Natural killer cell (primary cell): ENCODE results near the gene RPS6KA5. TPM values are rescaled to one million over a fixed set of nuclear protein-coding genes. Genes with fewer than 3 reads are reported as not detected.

Experiments
- ATAC-seq, 3 donors: fragments of 150-1000 bp in 2 of 3; fragments of 200-7000 bp in 1 of 3; cut with Tn5 transposase; 1 replicate in 1 of 3; 2 replicates in 2 of 3; pipeline ENCODE4 v1.10.0; 2021; ENCODE audit warnings: mild to moderate bottlenecking in 2 of 3, moderate library complexity in 2 of 3
- DNase-seq, 2 donors: peaks; one replicate each; pipeline versions ENCODE4 v3.0.0 to v3.0.0-alpha.2; 2013 to 2021; ENCODE audit warnings: mixed read lengths in 1 of 2
- H3K27ac ChIP-seq: one replicate; pipeline ENCODE4 v1.5.1; 2013; ENCODE audit warnings: mild to moderate bottlenecking, low read length
- H3K27me3 ChIP-seq: one replicate; pipeline ENCODE4 v1.6.1; 2013; ENCODE audit warnings: low read length; ENCODE audit not compliant: control insufficient read depth, insufficient read depth
- H3K36me3 ChIP-seq: one replicate; pipeline ENCODE4 v1.6.1; 2013; ENCODE audit warnings: low read length; ENCODE audit not compliant: control insufficient read depth, insufficient read depth
- H3K4me1 ChIP-seq: one replicate; pipeline ENCODE4 v1.6.1; 2013; ENCODE audit warnings: low read length; ENCODE audit not compliant: control insufficient read depth, insufficient read depth
- H3K4me3 ChIP-seq: one replicate; pipeline ENCODE4 v1.5.1; 2013; ENCODE audit warnings: low read length
- H3K9me3 ChIP-seq: one replicate; pipeline ENCODE4 v1.6.1; 2013; ENCODE audit warnings: low read length; ENCODE audit not compliant: control insufficient read depth, insufficient read depth
- H3K27ac Mint-ChIP-seq, 2 donors: one replicate each; pipeline ENCODE4 v1.8.0; 2022; ENCODE audit warnings: mild to moderate bottlenecking in 2 of 2, mixed read lengths in 2 of 2, moderate library complexity in 1 of 2
- H3K27me3 Mint-ChIP-seq, 2 donors: one replicate each; pipeline ENCODE4 v1.8.0; 2022; ENCODE audit warnings: low read depth in 2 of 2, mixed read lengths in 2 of 2
- H3K36me3 Mint-ChIP-seq: one replicate; pipeline ENCODE4 v1.8.0; 2022; ENCODE audit warnings: mixed read lengths
- H3K4me1 Mint-ChIP-seq, 2 donors: one replicate each; pipeline ENCODE4 v1.8.0; 2022; ENCODE audit warnings: mixed read lengths in 2 of 2
- H3K4me3 Mint-ChIP-seq: one replicate; pipeline ENCODE4 v1.8.0; 2022; ENCODE audit warnings: mild to moderate bottlenecking, moderate library complexity, mixed read lengths
- H3K9me3 Mint-ChIP-seq, 2 donors: one replicate each; pipeline ENCODE4 v1.8.0; 2022; ENCODE audit warnings: mixed read lengths in 2 of 2
- CTCF ChIP-seq: fragments of 200-600 bp; IDR thresholded peaks from one replicate; pipeline ENCODE4 v1.8.0; 2022; ENCODE audit warnings: antibody characterized with exemption
- WGBS: methylation state at CpG from one replicate; pipeline ENCODE4 v1.1.7; 2013; ENCODE audit warnings: missing lambda C conversion rate; ENCODE audit not compliant: insufficient coverage; 5-methylcytosine and 5-hydroxymethylcytosine counted together
- intact Hi-C: fragments of 100-400 bp; cut with micrococcal nuclease; formaldehyde crosslinking; loops from one replicate; pipeline ENCODE4 v1.14.2; 2022
- total RNA-seq, 4 donors: library from RNA; stranded (reverse); fragments of 120-200 nt in 1 of 4; gene quantifications; one replicate each; pipeline versions ENCODE4 v1.2.3 to v1.2.4, GENCODE V29; 2013 to 2022

The RPS6KA5 gene
- total RNA-seq, 3 donors from 2014 or later (not counting 1 experiment from before 2014, with no cell fraction given): 24.1 to 28.5 (median 27.9) TPM

GRCh38 chr14:90936757-90937440 lies 123.5 kb downstream of the RPS6KA5 start:
- Histone ChIP-seq H3K4me3 (no peak overlapping the region), H3K36me3 (peaks cover 4% of the 10 kb centered on the region), H3K27ac (no peak overlapping the region), H3K27me3 (no peaks in the 10 kb centered on the region), H3K4me1 (no peaks in the 10 kb centered on the region), H3K9me3 (peaks cover 16% of the 10 kb centered on the region)
- DNase-seq: no peak
- Mint-ChIP-seq H3K36me3 (peaks cover 22% of the 10 kb centered on the region), H3K4me1 (peaks cover 5 to 13% of the 10 kb centered on the region in 2 donors), H3K4me3 (no peak overlapping the region), H3K9me3 (peaks cover 5 to 14% of the 10 kb centered on the region in 2 donors), H3K27me3 (no peaks in the 10 kb centered on the region), H3K27ac (peak overlapping the region in 1 of 2 donors; percentile 21)
- WGBS: 100% methylated on average over 2 of the region's 3 CpGs
- no peak for TF ChIP-seq CTCF
- no peak for ATAC-seq
- intact Hi-C loops: no loop called here

GRCh38 chr14:90924621-90925340 lies 135.7 kb downstream of the RPS6KA5 start:
- no peak for TF ChIP-seq CTCF
- 95% methylated on average over 4 of the region's 4 CpGs for WGBS

GRCh38 chr14:90922141-90922540 lies 138.3 kb downstream of the RPS6KA5 start:
- no peak overlapping the region for H3K4me3 Mint-ChIP-seq
- no peak for DNase-seq
- no peaks in the 10 kb centered on the region for H3K9me3 Mint-ChIP-seq
- H3K27me3 ChIP-seq: no peaks in the 10 kb centered on the region
- H3K9me3 ChIP-seq: no peaks in the 10 kb centered on the region
- H3K27me3 Mint-ChIP-seq: no peaks in the 10 kb centered on the region
- no peak for ATAC-seq
- H3K4me1 Mint-ChIP-seq: no peaks in the 10 kb centered on the region
- WGBS: 93% methylated on average over 4 of the region's 4 CpGs
- H3K36me3 ChIP-seq: peaks cover 22% of the 10 kb centered on the region
- peaks cover 8% of the 10 kb centered on the region for H3K36me3 Mint-ChIP-seq
- H3K27ac Mint-ChIP-seq: no peak overlapping the region
- no peak overlapping the region for H3K4me3 ChIP-seq
- intact Hi-C loops: no loop called here
- H3K4me1 ChIP-seq: no peaks in the 10 kb centered on the region
- no peak for TF ChIP-seq CTCF
- H3K27ac ChIP-seq: no peak overlapping the region

More at GRCh38 chr14:90924621-90925340, 135.7 kb downstream of the RPS6KA5 start:
- no peaks in the 10 kb centered on the region for H3K9me3 Mint-ChIP-seq
- ATAC-seq (no peak), DNase-seq (no peak)
- H3K27me3 ChIP-seq: no peaks in the 10 kb centered on the region
- H3K27ac ChIP-seq: no peak overlapping the region
- H3K36me3 Mint-ChIP-seq: no peaks in the 10 kb centered on the region
- no peaks in the 10 kb centered on the region for H3K4me1 Mint-ChIP-seq
- H3K36me3 ChIP-seq: peaks cover 6% of the 10 kb centered on the region
- no peaks in the 10 kb centered on the region for H3K4me1 ChIP-seq
- no peaks in the 10 kb centered on the region for H3K9me3 ChIP-seq
- intact Hi-C loops: no loop called here
- no peaks in the 10 kb centered on the region for H3K27me3 Mint-ChIP-seq
- no peak overlapping the region for H3K4me3 ChIP-seq
- no peak overlapping the region for H3K27ac Mint-ChIP-seq
- H3K4me3 Mint-ChIP-seq: no peak overlapping the region
